Stimulated activated CD8-positive, alpha-beta memory T cell treated with anti-CD3 and anti-CD28 coated beads, Interleukin-12 subunit alpha, Interleukin-12 subunit beta, amount 100 ng/mL, for 24 hours (primary cell): ENCODE data around the gene MANEA.

Experiments used
- DNase-seq: peaks from one replicate; pipeline ENCODE4 v3.0.0-alpha.2; 2020; ENCODE audit errors: extremely low read depth

MANEA gene

DNA sequence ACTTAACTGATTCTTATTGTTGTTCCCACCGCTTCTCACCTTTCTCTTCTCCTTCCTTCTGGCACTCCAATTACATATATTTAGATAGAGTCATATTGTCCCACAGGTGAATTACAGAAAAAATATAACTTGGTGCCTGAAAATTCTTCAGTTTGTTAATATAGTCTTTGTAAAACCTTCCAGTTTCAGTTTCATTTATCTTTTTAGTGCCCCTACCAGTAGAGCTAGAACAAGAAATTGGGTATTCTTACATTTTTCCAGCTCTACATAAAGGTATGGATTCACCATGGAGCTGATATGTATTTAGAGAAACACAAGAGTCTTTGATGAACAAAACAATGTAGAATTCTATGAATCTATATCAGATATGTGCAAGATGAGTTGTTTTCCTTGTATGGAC, 10.7 kb downstream of the MANEA start:
- DNase-seq: no peak

DNA sequence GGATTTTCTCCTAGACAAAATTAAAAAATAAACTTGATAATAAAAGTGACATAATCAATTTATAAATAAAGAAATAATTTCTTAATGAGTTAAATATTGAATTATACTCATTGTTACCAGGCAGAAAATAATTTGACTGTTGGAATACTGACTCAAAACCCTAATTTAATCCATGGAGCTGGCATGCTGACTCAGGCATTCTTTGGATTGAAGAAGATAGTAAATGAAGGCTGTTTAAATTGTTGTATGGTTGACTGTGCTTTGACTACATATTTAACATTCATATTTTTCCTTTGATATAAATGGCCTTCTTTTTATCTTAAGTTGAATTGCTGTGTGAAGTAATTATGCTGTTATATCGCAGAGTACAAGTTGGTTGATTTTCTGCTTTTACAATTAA, 11.7 kb downstream of the MANEA start:
- DNase-seq: no peak

- DNase-seq: no peak
Observed at GRCh38 chr6:95589826-95590570, 12.7 kb downstream of the MANEA start.

DNA sequence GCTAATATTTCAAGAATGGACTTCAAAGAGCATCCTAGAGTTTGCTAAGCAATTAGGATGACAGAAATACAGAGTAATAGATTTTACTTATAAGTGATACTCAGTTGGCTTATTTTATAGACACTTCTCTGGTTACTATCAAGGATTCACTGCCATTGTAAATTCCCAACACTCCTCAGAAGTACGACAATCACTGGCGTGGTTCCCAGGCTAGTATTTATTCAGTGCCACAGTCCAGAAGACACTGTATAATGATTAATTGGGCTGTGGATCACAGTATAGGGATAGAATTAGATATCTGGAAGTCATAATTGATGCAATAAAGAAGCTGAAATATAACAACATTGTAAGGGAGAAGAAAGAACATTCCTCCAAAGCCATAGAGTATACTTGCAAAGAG, 15.7 kb downstream of the MANEA start:
- no peak for DNase-seq

DNA sequence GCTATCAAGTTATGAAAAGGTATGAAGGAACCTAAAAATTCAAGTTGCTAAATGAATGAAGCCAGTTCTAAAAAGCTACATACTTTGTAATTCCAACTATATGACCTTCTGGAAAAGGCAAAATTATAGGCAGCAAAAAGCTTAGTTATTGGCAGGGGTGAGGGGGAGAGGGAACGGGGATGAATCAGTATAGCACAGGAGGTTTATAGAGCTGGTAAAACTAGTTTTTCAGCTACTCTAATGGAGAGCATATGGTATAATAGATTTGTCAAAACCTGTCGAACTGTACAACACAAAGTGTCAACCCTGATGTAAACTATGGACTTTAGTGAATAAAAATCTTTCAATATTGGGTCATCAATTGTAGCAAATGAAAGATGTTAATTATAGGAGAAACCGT, 18.7 kb downstream of the MANEA start:
- DNase-seq: no peak

GRCh38 chr6:95599706-95600105, 22.4 kb downstream of the MANEA start:
- no peak for DNase-seq

DNA sequence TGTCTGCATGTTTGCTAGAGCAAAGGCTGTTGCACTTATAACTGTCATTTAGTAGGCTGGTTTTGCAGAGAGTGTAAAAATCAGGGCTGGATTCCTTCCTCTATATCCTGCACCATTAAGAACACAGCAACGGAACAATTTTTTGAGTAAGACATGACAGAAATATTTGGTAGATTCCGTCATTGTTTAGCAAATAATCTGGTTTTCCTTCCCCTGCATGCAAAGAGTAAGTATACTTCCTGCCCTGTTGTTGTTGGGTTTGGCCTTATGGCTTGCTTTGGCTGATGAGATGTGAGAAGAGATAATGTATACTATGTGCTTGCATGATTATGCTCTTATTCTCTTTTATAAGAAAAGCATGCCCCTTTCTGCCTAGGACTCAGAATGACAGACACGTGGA, 23.8 kb downstream of the MANEA start:
- no peak for DNase-seq

GRCh38 chr6:95614094-95614493, 36.8 kb downstream of the MANEA start:
- no peak for DNase-seq

DNA sequence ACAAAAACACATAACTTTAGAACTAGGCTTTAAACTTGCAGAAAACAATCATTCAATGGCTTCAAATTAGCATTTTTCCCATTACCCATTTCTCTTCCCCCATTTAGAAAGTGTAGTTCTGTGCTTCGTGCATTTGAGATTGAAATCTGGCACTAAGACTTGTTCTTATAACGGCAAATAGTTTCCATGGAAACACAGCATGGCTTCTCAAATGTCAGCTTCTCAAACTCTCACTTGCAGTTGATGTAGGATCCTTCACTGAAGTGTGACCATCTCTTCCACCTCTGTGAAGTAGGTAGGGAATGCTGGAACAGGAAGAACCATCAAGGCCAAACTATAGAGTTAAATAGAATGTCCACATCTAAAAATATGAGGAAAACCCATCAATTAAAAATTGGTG, 52.2 kb downstream of the MANEA start:
- no peak for DNase-seq

DNA sequence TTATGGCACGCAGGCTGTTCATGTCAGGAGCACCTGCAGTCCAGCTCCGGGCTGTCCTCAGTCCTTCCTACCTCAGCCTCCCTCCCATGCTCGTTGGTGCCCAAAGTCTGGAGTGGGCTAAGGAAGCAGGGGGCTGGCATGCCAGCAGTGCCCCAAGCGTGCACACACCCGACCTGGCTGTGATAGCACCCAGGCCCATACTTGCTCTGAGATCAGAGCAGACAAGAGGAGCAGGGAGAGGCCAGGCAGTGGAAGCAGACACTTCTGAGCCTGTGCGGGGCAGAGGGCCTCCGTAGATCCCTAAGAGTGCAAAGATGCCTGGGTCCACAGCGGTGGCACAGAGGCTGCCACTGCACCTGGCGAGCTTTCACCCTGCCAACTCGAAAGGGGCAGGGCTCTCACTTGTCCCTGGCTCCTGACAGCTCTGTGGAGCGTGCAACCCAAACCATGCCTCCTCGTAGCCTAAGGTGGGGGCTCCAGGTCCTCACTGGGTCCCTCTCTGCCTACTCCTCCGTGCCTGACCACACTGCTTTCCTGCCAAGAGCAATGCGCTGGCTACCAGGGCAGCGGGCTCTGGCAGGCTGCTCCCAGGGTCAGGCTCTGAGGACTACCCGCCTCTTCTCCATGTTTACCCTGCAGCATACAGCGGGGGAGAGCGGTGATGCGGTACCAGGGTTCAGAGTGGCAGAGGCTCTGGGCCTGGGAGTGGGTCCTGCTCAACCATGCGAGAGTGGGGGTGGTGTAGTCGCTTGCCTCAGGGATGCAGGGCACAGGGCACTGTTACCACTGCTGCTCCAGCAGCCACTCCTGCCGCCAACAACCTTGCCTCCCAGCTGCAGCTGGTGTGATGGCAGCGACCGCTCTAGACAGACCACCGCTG, 59.5 kb downstream of the MANEA start:
- DNase-seq: no peak

DNA sequence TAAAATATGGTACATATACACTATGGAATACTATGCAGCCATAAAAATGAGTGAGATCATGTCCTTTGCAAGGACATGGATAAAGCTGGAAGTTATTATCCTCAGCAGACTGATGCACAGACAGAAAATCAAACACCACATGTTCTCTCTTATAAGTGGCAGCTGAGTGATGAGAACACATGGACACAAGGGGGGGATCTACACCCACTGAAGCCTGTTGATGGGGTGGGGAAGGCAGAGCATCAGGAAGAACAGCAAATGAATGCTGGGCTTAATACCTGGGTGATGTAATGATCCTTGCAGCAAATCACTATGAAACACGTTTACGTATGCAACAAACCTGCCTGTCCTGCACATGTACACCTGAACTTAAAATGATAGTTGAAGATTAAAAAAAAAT, 71.3 kb downstream of the MANEA start:
- no peak for DNase-seq

- DNase-seq: no peak
Observed at GRCh38 chr6:95649451-95649850, 72.1 kb downstream of the MANEA start.

GRCh38 chr6:95654176-95654575, 76.8 kb downstream of the MANEA start:
- no peak for DNase-seq

DNA sequence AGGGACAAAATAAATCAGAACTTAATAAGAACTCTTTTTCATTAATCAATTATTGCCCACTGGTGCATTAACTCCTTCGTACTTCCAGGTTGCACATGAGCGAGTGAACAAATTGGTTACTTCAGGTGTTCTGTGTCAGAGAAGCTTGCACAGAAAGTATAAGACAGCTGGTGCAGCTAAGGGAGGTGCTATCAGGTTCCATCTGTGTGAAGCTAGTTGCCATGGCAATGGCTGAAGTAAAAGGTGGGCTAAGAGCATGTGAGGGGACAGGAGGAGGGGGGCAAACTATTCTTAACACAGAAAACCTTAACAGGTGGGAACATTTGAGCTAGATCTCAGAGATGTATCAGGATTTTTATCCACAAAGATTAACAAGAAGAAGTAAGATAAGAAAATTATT, 81.6 kb downstream of the MANEA start:
- DNase-seq: no peak
